H9 (cell line): ENCODE results near the gene HKDC1. TPM values are rescaled to one million over a fixed set of nuclear protein-coding genes. Genes with fewer than 3 reads are reported as not detected.

ENCODE experiments used
- DNase-seq: peaks from one replicate; pipeline ENCODE4 v3.0.0-alpha.2; 2017
- H2AFZ ChIP-seq: one replicate; pipeline ENCODE4 v1.6.1; 2013; ENCODE audit warnings: mild to moderate bottlenecking, low read length, control low read depth, moderate library complexity
- H2AK5ac ChIP-seq: 2 replicates; pipeline ENCODE4 v1.6.1; 2013; ENCODE audit warnings: low read length, control low read depth, mixed read lengths; ENCODE audit not compliant: insufficient read length
- H2BK120ac ChIP-seq: one replicate; pipeline ENCODE4 v1.6.1; 2013; ENCODE audit warnings: low read depth, mild to moderate bottlenecking, low read length, control low read depth, inconsistent platforms; ENCODE audit not compliant: poor library complexity, severe bottlenecking
- H2BK12ac ChIP-seq: 2 replicates; pipeline ENCODE4 v1.6.1; 2013; ENCODE audit warnings: low read length, control low read depth, mixed read lengths, low read depth; ENCODE audit not compliant: insufficient read length
- H2BK15ac ChIP-seq: 2 replicates; pipeline ENCODE4 v1.6.1; 2013; ENCODE audit warnings: low read depth, low read length, control low read depth
- H2BK20ac ChIP-seq: one replicate; pipeline ENCODE4 v1.6.1; 2013; ENCODE audit warnings: low read depth, mild to moderate bottlenecking, low read length, control low read depth, inconsistent platforms; ENCODE audit not compliant: poor library complexity, severe bottlenecking
- H2BK5ac ChIP-seq: 2 replicates; pipeline ENCODE4 v1.6.1; 2013; ENCODE audit warnings: low read length, control low read depth, mixed read lengths; ENCODE audit not compliant: insufficient read length
- H3K14ac ChIP-seq: 2 replicates; pipeline ENCODE4 v1.6.1; 2013; ENCODE audit warnings: low read length, control low read depth; ENCODE audit not compliant: insufficient read depth
- H3K18ac ChIP-seq: 2 replicates; pipeline ENCODE4 v1.6.1; 2013; ENCODE audit warnings: low read depth, mild to moderate bottlenecking, mixed read lengths, low read length, control low read depth; ENCODE audit not compliant: insufficient read length
- H3K23ac ChIP-seq: 2 replicates; pipeline ENCODE4 v1.6.1; 2013; ENCODE audit warnings: low read length, control low read depth, mixed read lengths, low read depth; ENCODE audit not compliant: insufficient read length
- H3K23me2 ChIP-seq: 2 replicates; pipeline ENCODE4 v1.6.1; 2013; ENCODE audit warnings: low read depth, mild to moderate bottlenecking, mixed read lengths, low read length, control low read depth; ENCODE audit not compliant: insufficient read length, poor library complexity, severe bottlenecking
- H3K27ac ChIP-seq: 2 replicates; pipeline ENCODE4 v1.5.1; 2013; ENCODE audit warnings: low read length, control low read depth, mixed read lengths, low read depth; ENCODE audit not compliant: insufficient read length
- H3K27me3 ChIP-seq: 2 replicates; pipeline ENCODE4 v1.6.1; 2013; ENCODE audit warnings: low read length, control low read depth, inconsistent platforms; ENCODE audit not compliant: insufficient read depth
- H3K4ac ChIP-seq: 2 replicates; pipeline ENCODE4 v1.6.1; 2013; ENCODE audit warnings: low read depth, mild to moderate bottlenecking, control low read depth, inconsistent platforms, low read length, moderate library complexity
- H3K4me1 ChIP-seq: 2 replicates; pipeline ENCODE4 v1.6.1; 2013; ENCODE audit warnings: low read length, control low read depth, inconsistent platforms; ENCODE audit not compliant: insufficient read depth
- H3K4me2 ChIP-seq: 2 replicates; pipeline ENCODE4 v1.6.1; 2013; ENCODE audit warnings: low read length, control low read depth, mixed read lengths; ENCODE audit not compliant: insufficient read length, insufficient read depth
- H3K56ac ChIP-seq: 2 replicates; pipeline ENCODE4 v1.6.1; 2013; ENCODE audit warnings: low read depth, mild to moderate bottlenecking, mixed read lengths, low read length, control low read depth; ENCODE audit not compliant: insufficient read length
- H3K79me1 ChIP-seq: 2 replicates; pipeline ENCODE4 v1.6.1; 2013; ENCODE audit warnings: low read depth, mild to moderate bottlenecking, moderate library complexity, low read length, control low read depth, inconsistent platforms; ENCODE audit not compliant: insufficient read depth, poor library complexity, severe bottlenecking
- H3K79me2 ChIP-seq: 2 replicates; pipeline ENCODE4 v1.6.1; 2013; ENCODE audit warnings: low read length, control low read depth, inconsistent platforms; ENCODE audit not compliant: insufficient read depth
- H3K9ac ChIP-seq: 2 replicates; pipeline ENCODE4 v1.6.1; 2013; ENCODE audit warnings: low read length, control low read depth, mixed read lengths; ENCODE audit not compliant: insufficient read length; ENCODE audit errors: extremely low read depth
- H3K9me3 ChIP-seq: one replicate; pipeline ENCODE4 v1.6.1; 2013; ENCODE audit warnings: low read depth, low read length, inconsistent platforms; ENCODE audit not compliant: control insufficient read depth
- H3T11ph ChIP-seq: one replicate; pipeline ENCODE4 v1.6.1; 2013; ENCODE audit warnings: mild to moderate bottlenecking, low read length, control low read depth, inconsistent platforms
- H4K20me1 ChIP-seq: one replicate; pipeline ENCODE4 v1.6.1; 2013; ENCODE audit not compliant: control insufficient read depth, insufficient read length, insufficient read depth
- H4K5ac ChIP-seq: 2 replicates; pipeline ENCODE4 v1.6.1; 2013; ENCODE audit warnings: low read depth, mild to moderate bottlenecking, mixed read lengths, low read length, control low read depth; ENCODE audit not compliant: insufficient read length
- H4K8ac ChIP-seq: replicated peaks from 2 replicates; pipeline ENCODE4 v1.6.1; 2013; ENCODE audit warnings: low read length, control low read depth, mixed read lengths, low read depth; ENCODE audit not compliant: insufficient read length
- H4K91ac ChIP-seq: 2 replicates; pipeline ENCODE4 v1.6.1; 2013; ENCODE audit warnings: low read depth, mild to moderate bottlenecking, moderate library complexity, mixed read lengths, low read length, control low read depth; ENCODE audit not compliant: insufficient read length
- H3K27ac Mint-ChIP-seq, 3 experiments: 2 replicates in 2 of 3; 3 replicates in 1 of 3; pipeline ENCODE4 v1.8.0; 2020 to 2021; ENCODE audit warnings: mixed read lengths in 3 of 3, mild to moderate bottlenecking in 1 of 3, moderate library complexity in 1 of 3
- H3K27me3 Mint-ChIP-seq: 2 replicates; pipeline ENCODE4 v1.8.0; 2021; ENCODE audit warnings: low read depth, mild to moderate bottlenecking, moderate library complexity, mixed read lengths
- H3K36me3 Mint-ChIP-seq, 3 experiments: 2 replicates in 2 of 3; 3 replicates in 1 of 3; pipeline ENCODE4 v1.8.0; 2020 to 2021; ENCODE audit warnings: low read depth in 3 of 3, mixed read lengths in 3 of 3; ENCODE audit not compliant: insufficient read depth in 1 of 3
- H3K4me1 Mint-ChIP-seq, 2 experiments: 2 replicates each; pipeline ENCODE4 v1.8.0; 2020; ENCODE audit warnings: mixed read lengths in 2 of 2
- H3K4me3 Mint-ChIP-seq, 2 experiments: 2 replicates in 1 of 2; 3 replicates in 1 of 2; pipeline ENCODE4 v1.8.0; 2020 to 2021; ENCODE audit warnings: mild to moderate bottlenecking in 2 of 2, mixed read lengths in 2 of 2, moderate library complexity in 1 of 2
- H3K9me3 Mint-ChIP-seq, 2 experiments: 2 replicates in 1 of 2; 3 replicates in 1 of 2; pipeline ENCODE4 v1.8.0; 2020; ENCODE audit warnings: mild to moderate bottlenecking in 2 of 2, mixed read lengths in 2 of 2, moderate library complexity in 1 of 2
- CTCF ChIP-seq: fragments of 200-600 bp; sonication (generic); conservative IDR thresholded peaks from 3 replicates; pipeline ENCODE4 v1.8.0; 2021; ENCODE audit warnings: antibody characterized with exemption, mild to moderate bottlenecking
- WGBS: extraction: QIAGEN DNeasy Blood & Tissue Kit; methylation state at CpG from one replicate; pipeline ENCODE4 v1.1.7; 2013; ENCODE audit warnings: missing lambda C conversion rate, low lambda C conversion rate, mixed read lengths; ENCODE audit not compliant: insufficient read length; ENCODE audit errors: extremely low coverage; 5-methylcytosine and 5-hydroxymethylcytosine counted together
- total RNA-seq: library from RNA; stranded (reverse); gene quantifications from 2 replicates; pipeline ENCODE4 v1.2.1, GENCODE V29; 2021

Gene HKDC1
- total RNA-seq, 1 experiment from 2014 or later: not detected

DNA sequence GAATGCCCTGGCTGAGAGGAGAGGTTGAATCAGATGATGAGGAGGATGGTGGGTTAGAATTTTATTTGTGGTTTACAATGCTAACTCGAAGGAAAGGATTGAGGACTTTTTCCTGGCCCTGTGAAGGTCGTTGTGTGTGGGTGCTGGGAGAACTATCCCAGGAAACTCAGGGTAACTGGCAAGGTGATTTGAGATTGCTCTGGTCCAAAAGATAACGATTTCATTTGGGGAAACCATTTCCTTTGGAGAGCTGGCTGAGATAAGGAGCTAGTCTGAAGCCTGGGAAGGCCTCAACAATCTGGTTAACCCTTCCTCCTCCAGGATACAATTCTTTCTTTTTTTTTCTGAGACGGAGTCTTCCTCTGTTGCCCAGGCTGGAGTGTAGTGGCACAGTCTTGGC is 91.2 kb downstream of the HKDC1 start:
- Histone ChIP-seq H3K79me1 (no peaks in the 10 kb centered on the region), H3K27me3 (no peaks in the 10 kb centered on the region), H4K5ac (no peak overlapping the region), H4K91ac (no peak overlapping the region), H2BK120ac (no peak overlapping the region), H3K4me2 (no peak overlapping the region), H3K14ac (no peak overlapping the region), H2AK5ac (no peak overlapping the region), H3T11ph (no peak overlapping the region), H2BK12ac (no peak overlapping the region), H2BK15ac (no peak overlapping the region), H3K79me2 (no peaks in the 10 kb centered on the region), H4K8ac (no peak overlapping the region), H3K4ac (no peak overlapping the region), H3K9me3 (no peaks in the 10 kb centered on the region), H3K4me1 (no peaks in the 10 kb centered on the region; the same call in 1 of the 2 replicates), H3K56ac (no peak overlapping the region), H2BK5ac (no peak overlapping the region), H2BK20ac (no peak overlapping the region), H3K9ac (no peak overlapping the region), H2AFZ (no peak overlapping the region), H4K20me1 (no peaks in the 10 kb centered on the region), H3K23me2 (no peaks in the 10 kb centered on the region), H3K27ac (no peak overlapping the region), H3K18ac (no peak overlapping the region), H3K23ac (no peak overlapping the region)
- H3K4me3 Mint-ChIP-seq: no peak overlapping the region
- H3K9me3 Mint-ChIP-seq: peaks cover 5 to 7% of the 10 kb centered on the region in 2 experiments
- H3K4me1 Mint-ChIP-seq: peaks cover 29 to 34% of the 10 kb centered on the region in 2 experiments
- TF ChIP-seq CTCF: no peak
- no CpG with 5 or more reads among the region's 4 CpGs for WGBS
- H3K27me3 Mint-ChIP-seq: no peaks in the 10 kb centered on the region; the same call in 1 of the 2 replicates
- H3K27ac Mint-ChIP-seq: no peak overlapping the region; a peak in 1 of 7 replicates
- no peak for DNase-seq
- H3K36me3 Mint-ChIP-seq: peaks cover 3 to 7% (median 6%) of the 10 kb centered on the region in 3 experiments; a peak in 5 of 7 replicates
